ENCODE results near the gene TSHZ2. TPM values are rescaled to one million over a fixed set of nuclear protein-coding genes. Genes with fewer than 3 reads are reported as not detected.

Gene TSHZ2
- total RNA-seq, 1 experiment from 2014 or later = 0.07 TPM

DNA sequence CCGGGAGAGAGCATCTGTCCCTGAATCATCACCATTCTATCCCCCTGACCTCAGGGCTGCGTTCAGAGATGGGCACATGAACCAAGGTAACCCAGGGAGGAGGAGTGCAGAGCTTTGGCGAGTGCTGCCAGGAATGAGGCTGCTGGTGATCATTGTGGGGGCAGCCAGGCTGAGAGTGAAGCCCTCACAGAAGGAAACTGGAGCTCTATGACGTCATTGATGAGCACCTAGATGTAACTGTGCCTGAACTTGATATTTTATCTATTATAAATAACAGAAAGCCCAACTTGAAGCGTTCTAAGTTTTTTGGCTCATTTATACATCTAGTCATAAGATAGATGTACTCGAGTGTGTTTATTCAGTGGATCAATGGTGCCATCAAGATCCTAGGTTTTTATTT, 17.3 kb upstream of the TSHZ2 start:
- no peak overlapping the region for H4K91ac ChIP-seq (ENCODE audit: insufficient read length, low read depth, low read length)
- no peaks in the 10 kb centered on the region for H3K79me2 ChIP-seq (ENCODE audit: insufficient read depth, low read length)
- H2AK5ac ChIP-seq (ENCODE audit: insufficient read length, low read length) = no peak overlapping the region
- Mint-ChIP-seq H3K4me1 (no peaks in the 10 kb centered on the region), H3K36me3 (ENCODE audit: insufficient read depth in 1 of 3, low read depth in 3 of 3) (no peaks in the 10 kb centered on the region; a peak in 1 of 7 replicates), H3K9me3 (no peaks in the 10 kb centered on the region), H3K27ac (no peak overlapping the region), H3K27me3 (ENCODE audit: low read depth) (peaks cover 7% of the 10 kb centered on the region), H3K4me3 (no peak overlapping the region)
- no peak overlapping the region for H3K23ac ChIP-seq (ENCODE audit: insufficient read length, low read depth, low read length)
- H3K27me3 ChIP-seq (ENCODE audit: insufficient read depth, low read length) = no peaks in the 10 kb centered on the region
- H3K23me2 ChIP-seq (ENCODE audit: insufficient read length, low read depth, low read length, poor library complexity, severe bottlenecking) = no peaks in the 10 kb centered on the region
- no peak overlapping the region for H3K9ac ChIP-seq (ENCODE audit: extremely low read depth, insufficient read length, low read length)
- H4K20me1 ChIP-seq (ENCODE audit: control insufficient read depth, insufficient read depth, insufficient read length) = no peaks in the 10 kb centered on the region
- H3K79me1 ChIP-seq (ENCODE audit: insufficient read depth, low read depth, low read length, poor library complexity, severe bottlenecking) = no peaks in the 10 kb centered on the region
- no peak overlapping the region for H3K14ac ChIP-seq (ENCODE audit: insufficient read depth, low read length)
- no peak overlapping the region for H2AFZ ChIP-seq (ENCODE audit: low read length)
- no peak overlapping the region for H3T11ph ChIP-seq (ENCODE audit: low read length)
- H3K18ac ChIP-seq (ENCODE audit: insufficient read length, low read depth, low read length) = no peak overlapping the region
- no peak overlapping the region for H2BK20ac ChIP-seq (ENCODE audit: low read depth, low read length, poor library complexity, severe bottlenecking)
- no peak overlapping the region for H4K5ac ChIP-seq (ENCODE audit: insufficient read length, low read depth, low read length)
- no peak overlapping the region for H2BK12ac ChIP-seq (ENCODE audit: insufficient read length, low read depth, low read length)
- no peak overlapping the region for H3K4ac ChIP-seq (ENCODE audit: low read depth, low read length)
- WGBS (ENCODE audit: extremely low coverage, insufficient read length, low lambda C conversion rate) = no CpG with 5 or more reads among the region's 6 CpGs
- no peaks in the 10 kb centered on the region for H3K4me1 ChIP-seq (ENCODE audit: insufficient read depth, low read length)
- H3K56ac ChIP-seq (ENCODE audit: insufficient read length, low read depth, low read length) = no peak overlapping the region
- no peak overlapping the region for H2BK15ac ChIP-seq (ENCODE audit: low read depth, low read length)
- no peak for DNase-seq
- no peak overlapping the region for H2BK120ac ChIP-seq (ENCODE audit: low read depth, low read length, poor library complexity, severe bottlenecking)
- TF ChIP-seq, protein P1, sequence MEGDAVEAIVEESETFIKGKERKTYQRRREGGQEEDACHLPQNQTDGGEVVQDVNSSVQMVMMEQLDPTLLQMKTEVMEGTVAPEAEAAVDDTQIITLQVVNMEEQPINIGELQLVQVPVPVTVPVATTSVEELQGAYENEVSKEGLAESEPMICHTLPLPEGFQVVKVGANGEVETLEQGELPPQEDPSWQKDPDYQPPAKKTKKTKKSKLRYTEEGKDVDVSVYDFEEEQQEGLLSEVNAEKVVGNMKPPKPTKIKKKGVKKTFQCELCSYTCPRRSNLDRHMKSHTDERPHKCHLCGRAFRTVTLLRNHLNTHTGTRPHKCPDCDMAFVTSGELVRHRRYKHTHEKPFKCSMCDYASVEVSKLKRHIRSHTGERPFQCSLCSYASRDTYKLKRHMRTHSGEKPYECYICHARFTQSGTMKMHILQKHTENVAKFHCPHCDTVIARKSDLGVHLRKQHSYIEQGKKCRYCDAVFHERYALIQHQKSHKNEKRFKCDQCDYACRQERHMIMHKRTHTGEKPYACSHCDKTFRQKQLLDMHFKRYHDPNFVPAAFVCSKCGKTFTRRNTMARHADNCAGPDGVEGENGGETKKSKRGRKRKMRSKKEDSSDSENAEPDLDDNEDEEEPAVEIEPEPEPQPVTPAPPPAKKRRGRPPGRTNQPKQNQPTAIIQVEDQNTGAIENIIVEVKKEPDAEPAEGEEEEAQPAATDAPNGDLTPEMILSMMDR (conservative IDR thresholded peaks at IDR 0.05) = no peak
- no peak overlapping the region for H2BK5ac ChIP-seq (ENCODE audit: insufficient read length, low read length)
- H3K27ac ChIP-seq (ENCODE audit: insufficient read length, low read depth, low read length) = no peak overlapping the region
- no peak overlapping the region for H4K8ac ChIP-seq (replicated peaks; ENCODE audit: insufficient read length, low read depth, low read length)
- H3K9me3 ChIP-seq (ENCODE audit: control insufficient read depth, low read depth, low read length) = no peaks in the 10 kb centered on the region
- H3K4me2 ChIP-seq (ENCODE audit: insufficient read depth, insufficient read length, low read length) = no peak overlapping the region

All from H9 (cell line).